ENCODE measurements around the gene B3GALNT1.

B3GALNT1 gene

DNA sequence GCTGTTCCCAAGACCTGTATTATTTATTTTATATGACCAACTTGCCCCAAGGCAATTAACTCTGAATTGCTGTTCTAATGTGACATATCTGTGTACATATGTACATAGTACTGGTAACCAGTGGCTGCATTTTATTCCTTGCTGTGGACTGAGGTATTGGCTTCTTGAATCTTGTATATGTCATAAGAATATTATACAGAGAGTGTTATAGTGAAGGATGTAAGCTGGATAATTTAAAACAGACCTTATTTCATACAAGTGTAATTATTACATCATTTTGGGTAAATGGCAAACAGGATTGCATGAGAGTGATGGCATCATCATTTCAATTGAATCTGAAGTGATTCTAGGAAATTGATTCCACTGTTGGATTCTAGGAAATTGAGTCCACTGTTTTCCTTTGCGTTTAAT lies 32.9 kb downstream of the B3GALNT1 start:
- TF ChIP-seq, protein P1, sequence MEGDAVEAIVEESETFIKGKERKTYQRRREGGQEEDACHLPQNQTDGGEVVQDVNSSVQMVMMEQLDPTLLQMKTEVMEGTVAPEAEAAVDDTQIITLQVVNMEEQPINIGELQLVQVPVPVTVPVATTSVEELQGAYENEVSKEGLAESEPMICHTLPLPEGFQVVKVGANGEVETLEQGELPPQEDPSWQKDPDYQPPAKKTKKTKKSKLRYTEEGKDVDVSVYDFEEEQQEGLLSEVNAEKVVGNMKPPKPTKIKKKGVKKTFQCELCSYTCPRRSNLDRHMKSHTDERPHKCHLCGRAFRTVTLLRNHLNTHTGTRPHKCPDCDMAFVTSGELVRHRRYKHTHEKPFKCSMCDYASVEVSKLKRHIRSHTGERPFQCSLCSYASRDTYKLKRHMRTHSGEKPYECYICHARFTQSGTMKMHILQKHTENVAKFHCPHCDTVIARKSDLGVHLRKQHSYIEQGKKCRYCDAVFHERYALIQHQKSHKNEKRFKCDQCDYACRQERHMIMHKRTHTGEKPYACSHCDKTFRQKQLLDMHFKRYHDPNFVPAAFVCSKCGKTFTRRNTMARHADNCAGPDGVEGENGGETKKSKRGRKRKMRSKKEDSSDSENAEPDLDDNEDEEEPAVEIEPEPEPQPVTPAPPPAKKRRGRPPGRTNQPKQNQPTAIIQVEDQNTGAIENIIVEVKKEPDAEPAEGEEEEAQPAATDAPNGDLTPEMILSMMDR (IDR thresholded peaks at IDR 0.05), result no peak
- no peaks in the 10 kb centered on the region for H3K36me3 ChIP-seq (ENCODE audit: control insufficient read depth, insufficient read depth, low read length)

DNA sequence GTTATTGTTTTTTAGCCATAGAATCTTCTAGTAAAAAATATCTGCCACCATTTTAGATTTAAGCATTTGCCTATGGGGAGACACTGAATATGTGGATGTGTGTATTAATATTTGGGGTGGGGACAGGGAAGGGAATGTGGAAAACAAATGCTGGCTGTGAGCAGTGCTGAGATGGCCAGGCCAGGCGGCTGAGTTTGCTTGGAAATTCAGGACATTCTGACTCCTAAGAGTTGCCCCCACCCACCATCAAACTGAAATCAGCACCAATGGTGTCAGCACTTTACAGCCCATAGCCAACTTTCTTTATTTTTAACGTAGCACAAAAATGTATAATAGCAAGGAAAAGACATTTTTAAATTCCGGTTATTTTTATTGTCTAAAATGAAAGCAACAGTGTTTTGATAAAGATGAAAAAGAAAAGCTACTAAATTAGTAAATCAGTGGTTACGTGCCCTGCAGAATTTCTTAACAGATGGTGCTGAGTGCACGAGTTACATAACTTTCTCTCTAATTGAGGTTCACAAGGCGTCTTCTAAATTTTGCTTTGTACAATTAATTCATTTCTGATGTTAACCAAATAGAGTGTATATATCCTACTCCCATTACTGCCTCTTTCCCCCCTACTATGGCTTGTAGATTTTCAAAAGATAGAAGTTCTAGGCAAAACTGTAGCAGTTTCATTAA lies 34.0 kb downstream of the B3GALNT1 start:
- TF ChIP-seq, protein P1 (IDR thresholded peaks at IDR 0.05), result no peak
- Histone ChIP-seq H3K9me3 (ENCODE audit: control insufficient read depth, low read length) (no peaks in the 10 kb centered on the region), H2AFZ (no peak overlapping the region), H3K36me3 (ENCODE audit: control insufficient read depth, insufficient read depth, low read length) (no peaks in the 10 kb centered on the region), H3K79me2 (no peaks in the 10 kb centered on the region), H3K4me3 (ENCODE audit: low read depth, low read length) (no peak overlapping the region), H3K4me1 (no peaks in the 10 kb centered on the region), H3K9ac (no peak overlapping the region), H3K27ac (no peak overlapping the region), H3K4me2 (ENCODE audit: low read length) (no peak overlapping the region), H3K27me3 (ENCODE audit: control insufficient read depth, insufficient read depth, low read length) (no peaks in the 10 kb centered on the region)

More for the DNA sequence above, 32.9 kb downstream of the B3GALNT1 start:
- H2AFZ ChIP-seq, result no peak overlapping the region
- no peak overlapping the region for H3K9ac ChIP-seq
- H3K4me2 ChIP-seq (ENCODE audit: low read length), result no peak overlapping the region
- H3K4me3 ChIP-seq (ENCODE audit: low read depth, low read length), result no peak overlapping the region
- H3K27ac ChIP-seq, result no peak overlapping the region
- no peaks in the 10 kb centered on the region for H3K9me3 ChIP-seq (ENCODE audit: control insufficient read depth, low read length)
- H3K79me2 ChIP-seq, result no peaks in the 10 kb centered on the region
- H3K27me3 ChIP-seq (ENCODE audit: control insufficient read depth, insufficient read depth, low read length), result no peaks in the 10 kb centered on the region
- no peaks in the 10 kb centered on the region for H3K4me1 ChIP-seq

DNA sequence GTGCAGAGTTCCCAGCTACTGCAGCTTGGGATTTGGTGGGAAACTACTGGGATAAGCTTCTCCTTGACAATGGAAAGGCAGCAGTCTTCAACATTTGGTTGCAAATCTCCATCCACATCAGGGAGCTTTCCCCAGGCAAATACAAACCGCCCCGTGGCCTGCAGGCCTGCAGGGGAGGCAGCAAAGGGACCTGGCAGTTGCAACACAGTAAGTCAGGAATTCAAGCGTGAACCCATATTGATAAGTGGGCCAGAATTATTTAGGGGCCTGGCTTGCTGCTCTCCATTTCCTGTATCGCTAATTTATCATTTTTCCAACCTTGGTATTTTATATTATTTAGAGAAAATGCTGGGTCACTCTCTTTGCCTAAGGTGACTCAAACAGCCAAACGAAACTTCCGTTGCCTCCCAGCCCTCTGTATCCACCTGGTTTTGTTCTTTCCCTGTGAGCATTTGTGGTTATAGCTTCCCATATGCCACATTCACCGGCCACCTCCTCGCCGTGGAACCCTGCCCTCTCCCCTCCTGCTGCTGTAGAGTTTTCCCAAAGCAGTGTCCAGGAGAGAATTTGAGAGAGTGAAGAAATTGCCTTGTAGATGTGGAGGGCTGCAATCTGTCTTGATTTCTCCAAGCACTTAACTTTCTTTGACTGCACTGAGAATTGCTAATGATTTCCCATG lies 34.8 kb downstream of the B3GALNT1 start:
- no peak overlapping the region for H3K4me3 ChIP-seq (ENCODE audit: low read depth, low read length)
- no peak overlapping the region for H3K27ac ChIP-seq
- no peaks in the 10 kb centered on the region for H3K27me3 ChIP-seq (ENCODE audit: control insufficient read depth, insufficient read depth, low read length)
- TF ChIP-seq, protein P1 (IDR thresholded peaks at IDR 0.05), result no peak
- no peaks in the 10 kb centered on the region for H3K79me2 ChIP-seq
- no peak overlapping the region for H2AFZ ChIP-seq
- H3K4me2 ChIP-seq (ENCODE audit: low read length), result no peak overlapping the region
- H3K9ac ChIP-seq, result no peak overlapping the region
- H3K9me3 ChIP-seq (ENCODE audit: control insufficient read depth, low read length), result no peaks in the 10 kb centered on the region
- no peaks in the 10 kb centered on the region for H3K4me1 ChIP-seq
- H3K36me3 ChIP-seq (ENCODE audit: control insufficient read depth, insufficient read depth, low read length), result no peaks in the 10 kb centered on the region

DNA sequence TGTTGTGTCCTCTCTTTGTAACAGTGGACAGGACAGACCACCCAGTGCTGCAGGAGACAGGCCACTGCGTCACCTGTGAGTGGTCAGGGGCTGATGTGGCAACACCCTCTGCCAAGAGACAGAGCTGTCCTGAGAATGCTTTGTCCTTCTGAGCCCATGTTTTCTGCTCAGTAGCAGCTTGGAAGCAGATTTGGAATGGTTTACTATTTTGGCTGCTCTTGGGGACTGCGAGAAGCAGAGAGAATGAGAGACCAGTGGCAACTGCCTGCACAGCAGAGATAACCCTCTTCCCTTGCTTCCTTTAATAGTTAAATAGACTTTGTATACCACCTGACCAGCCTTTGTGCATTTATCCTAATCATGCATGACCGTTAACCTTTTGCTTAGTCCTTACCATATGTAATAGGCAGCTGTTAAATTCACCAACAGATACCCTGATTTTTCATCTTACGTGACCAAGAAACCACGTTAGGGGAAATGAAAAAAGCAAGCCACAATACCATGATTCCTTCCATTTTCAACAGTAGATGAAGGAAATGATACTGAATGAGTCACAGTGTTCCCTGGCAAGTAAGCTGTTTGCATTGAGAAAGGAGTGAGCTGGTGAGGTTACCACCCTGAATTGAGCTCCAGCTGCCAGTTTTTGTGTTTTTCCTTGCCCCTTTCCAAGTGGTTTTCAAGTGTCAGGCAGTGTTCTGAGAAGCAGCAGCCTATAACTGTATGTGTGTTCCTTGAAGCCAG lies 35.5 kb downstream of the B3GALNT1 start:
- no peaks in the 10 kb centered on the region for H3K9me3 ChIP-seq (ENCODE audit: control insufficient read depth, low read length)
- no peak overlapping the region for H2AFZ ChIP-seq
- no peak overlapping the region for H3K27ac ChIP-seq
- H3K27me3 ChIP-seq (ENCODE audit: control insufficient read depth, insufficient read depth, low read length), result no peaks in the 10 kb centered on the region
- no peaks in the 10 kb centered on the region for H3K79me2 ChIP-seq
- H3K9ac ChIP-seq, result no peak overlapping the region
- no peak overlapping the region for H3K4me3 ChIP-seq (ENCODE audit: low read depth, low read length)
- H3K4me1 ChIP-seq, result no peaks in the 10 kb centered on the region
- H3K36me3 ChIP-seq (ENCODE audit: control insufficient read depth, insufficient read depth, low read length), result no peaks in the 10 kb centered on the region
- TF ChIP-seq, protein P1 (IDR thresholded peaks at IDR 0.05), result no peak
- no peak overlapping the region for H3K4me2 ChIP-seq (ENCODE audit: low read length)
